Tibial nerve (tissue), 4 donors: ENCODE results near the gene TDP2. TPM values are rescaled to one million over a fixed set of nuclear protein-coding genes. Genes with fewer than 3 reads are reported as not detected.

Experiments
- DNase-seq, 2 donors: peaks; one replicate each; pipeline ENCODE4 v3.0.0-alpha.2; 2019; ENCODE audit warnings: low spot score in 2 of 2
- H3K27ac ChIP-seq, 4 donors: fragments of 200-600 bp; sonication (generic) in 3 of 4; one replicate each; pipeline ENCODE4 v1.5.1; 2017 to 2019; ENCODE audit warnings: mild to moderate bottlenecking in 1 of 4
- H3K27me3 ChIP-seq, 2 donors: fragments of 200-600 bp; sonication (generic) in 1 of 2; one replicate each; pipeline versions ENCODE4 v1.5.1 to v1.6.0; 2017 to 2019
- H3K36me3 ChIP-seq, 3 donors: fragments of 200-600 bp; sonication (generic); one replicate each; pipeline ENCODE4 v1.5.1; 2018 to 2019
- H3K4me1 ChIP-seq, 4 donors: fragments of 200-600 bp; sonication (generic) in 3 of 4; one replicate each; pipeline ENCODE4 v1.5.1; 2017 to 2019
- H3K4me3 ChIP-seq, 4 donors: fragments of 200-600 bp; sonication (generic) in 3 of 4; one replicate each; pipeline ENCODE4 v1.5.1; 2017 to 2019; ENCODE audit warnings: mild to moderate bottlenecking in 1 of 4, moderate library complexity in 1 of 4
- H3K9me3 ChIP-seq, 4 donors: fragments of 200-600 bp; sonication (generic) in 3 of 4; one replicate each; pipeline ENCODE4 v1.5.1; 2017 to 2019
- EP300 ChIP-seq, 2 donors: sonication (generic); formaldehyde crosslinking; IDR thresholded peaks; one replicate each; pipeline ENCODE4 v1.6.1; 2017; ENCODE audit warnings: antibody characterized with exemption in 2 of 2, mild to moderate bottlenecking in 1 of 2
- POLR2A ChIP-seq, 2 donors: fragments of 450-650 bp; IDR thresholded peaks; one replicate each; pipeline ENCODE4 v1.6.1; 2017; ENCODE audit warnings: antibody characterized with exemption in 2 of 2, mild to moderate bottlenecking in 2 of 2, moderate library complexity in 2 of 2
- WGBS, 2 donors: methylation state at CpG; one replicate each; pipeline ENCODE4 v1.1.5; 2018; 5-methylcytosine and 5-hydroxymethylcytosine counted together
- total RNA-seq, 4 donors: library from RNA; depleted of rRNA; stranded (reverse); fragments of >200 nt; gene quantifications; one replicate each; pipeline ENCODE4 v1.1.0, GENCODE V29; 2016
- TF ChIP-seq, protein P1 (sequence below), 5 experiments: fragments of 200-600 bp in 3 of 5; fragments of 450-650 bp in 2 of 5; sonication (generic) in 3 of 5; IDR thresholded peaks; one replicate each; pipeline ENCODE4 v1.5.1; 2016 to 2019; ENCODE audit warnings: antibody characterized with exemption in 5 of 5, mild to moderate bottlenecking in 3 of 5, moderate library complexity in 2 of 5

The TDP2 gene
- total RNA-seq, 4 donors from 2014 or later: 24.9 to 32.0 (median 31.3) TPM

DNA sequence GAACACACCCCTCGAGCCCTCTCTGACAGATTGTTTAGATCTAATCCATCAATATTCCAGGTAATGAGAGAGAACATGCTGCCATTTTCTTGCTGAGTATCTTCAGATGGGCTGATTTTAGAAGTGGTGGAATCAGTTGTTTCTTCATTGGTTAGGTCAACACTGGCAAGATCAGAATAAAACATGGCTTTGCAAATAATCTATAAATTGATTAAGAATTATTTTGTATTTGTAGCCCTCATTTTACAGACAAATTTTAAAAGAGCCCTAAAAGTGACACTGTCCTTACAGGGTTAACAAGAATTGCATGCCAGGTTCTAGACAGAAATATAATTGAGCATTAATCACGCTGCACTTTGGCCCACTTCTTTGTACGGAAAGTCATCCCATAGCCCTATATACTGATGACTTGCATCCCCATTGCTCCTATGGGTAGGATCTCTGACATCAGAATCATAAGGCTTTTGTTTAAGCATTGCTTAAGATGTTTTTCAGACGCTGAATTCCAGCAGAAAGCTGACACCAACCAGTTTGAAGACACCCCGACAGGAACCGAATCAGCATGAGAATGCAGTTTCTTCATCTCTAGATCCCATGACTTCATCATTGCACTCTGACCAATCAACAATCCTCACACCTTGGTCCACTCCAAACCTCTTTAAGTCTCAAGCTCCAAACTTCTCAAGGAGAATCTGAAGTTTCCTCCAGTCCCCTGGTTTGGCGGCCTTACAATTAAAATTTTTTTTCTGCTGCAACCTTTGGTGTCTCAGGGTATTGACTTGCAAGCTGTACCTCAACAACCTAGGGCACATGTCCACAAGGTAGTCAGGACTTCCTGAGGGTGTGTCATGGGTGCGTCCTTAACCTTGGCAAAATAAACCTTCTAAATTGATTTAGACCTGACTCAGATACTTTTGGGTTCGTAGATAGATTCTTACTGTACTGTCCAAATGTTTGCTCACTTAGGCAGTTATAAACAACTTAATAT is 7.8 kb downstream of the TDP2 start:
- H3K4me1 ChIP-seq: peaks cover 0 to 23% (median 3%) of the 10 kb centered on the region in 4 donors
- no peak for TF ChIP-seq POLR2A (IDR thresholded peaks at IDR 0.05)
- TF ChIP-seq, protein P1, sequence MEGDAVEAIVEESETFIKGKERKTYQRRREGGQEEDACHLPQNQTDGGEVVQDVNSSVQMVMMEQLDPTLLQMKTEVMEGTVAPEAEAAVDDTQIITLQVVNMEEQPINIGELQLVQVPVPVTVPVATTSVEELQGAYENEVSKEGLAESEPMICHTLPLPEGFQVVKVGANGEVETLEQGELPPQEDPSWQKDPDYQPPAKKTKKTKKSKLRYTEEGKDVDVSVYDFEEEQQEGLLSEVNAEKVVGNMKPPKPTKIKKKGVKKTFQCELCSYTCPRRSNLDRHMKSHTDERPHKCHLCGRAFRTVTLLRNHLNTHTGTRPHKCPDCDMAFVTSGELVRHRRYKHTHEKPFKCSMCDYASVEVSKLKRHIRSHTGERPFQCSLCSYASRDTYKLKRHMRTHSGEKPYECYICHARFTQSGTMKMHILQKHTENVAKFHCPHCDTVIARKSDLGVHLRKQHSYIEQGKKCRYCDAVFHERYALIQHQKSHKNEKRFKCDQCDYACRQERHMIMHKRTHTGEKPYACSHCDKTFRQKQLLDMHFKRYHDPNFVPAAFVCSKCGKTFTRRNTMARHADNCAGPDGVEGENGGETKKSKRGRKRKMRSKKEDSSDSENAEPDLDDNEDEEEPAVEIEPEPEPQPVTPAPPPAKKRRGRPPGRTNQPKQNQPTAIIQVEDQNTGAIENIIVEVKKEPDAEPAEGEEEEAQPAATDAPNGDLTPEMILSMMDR (IDR thresholded peaks at IDR 0.05): no peak
- no peak for TF ChIP-seq EP300 (IDR thresholded peaks at IDR 0.05)
- no peak overlapping the region for H3K4me3 ChIP-seq
- WGBS, 2 donors: 63 to 64% methylated on average over 9 of the region's 9 CpGs
- DNase-seq: no peak
- H3K9me3 ChIP-seq: no peaks in the 10 kb centered on the region
- no peaks in the 10 kb centered on the region for H3K27me3 ChIP-seq
- peaks cover 0 to 36% (median 0%) of the 10 kb centered on the region in 3 donors for H3K36me3 ChIP-seq
- H3K27ac ChIP-seq: peak overlapping the region in 1 of 4 donors; percentile 15

DNA sequence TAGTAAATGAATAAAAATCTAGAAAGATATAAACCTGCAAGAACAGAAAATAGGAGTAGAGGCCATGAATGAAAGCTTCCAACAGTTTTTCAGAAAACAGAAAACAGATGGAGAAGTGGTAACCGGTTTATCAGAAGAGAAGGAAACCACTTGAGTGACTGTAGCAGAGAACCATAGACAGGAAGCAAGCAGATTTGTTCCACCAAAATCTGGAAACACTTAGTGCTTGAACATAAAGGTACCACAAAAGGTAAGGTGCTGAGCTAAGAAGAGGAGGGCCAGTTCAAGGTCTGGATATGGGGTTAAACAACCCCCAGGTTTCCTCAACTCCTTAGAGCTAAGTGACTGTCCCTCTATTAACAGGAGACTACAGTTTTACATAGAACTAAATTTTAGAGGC is 11.5 kb downstream of the TDP2 start:
- TF ChIP-seq, protein P1 (IDR thresholded peaks at IDR 0.05): no peak
- TF ChIP-seq POLR2A (IDR thresholded peaks at IDR 0.05): no peak
- TF ChIP-seq EP300 (IDR thresholded peaks at IDR 0.05): no peak
- H3K27ac ChIP-seq: no peak overlapping the region
- H3K36me3 ChIP-seq: peaks cover 6 to 51% (median 7%) of the 10 kb centered on the region in 3 donors
- 66 to 67% methylated on average over 1 of the region's 1 CpG for WGBS, 2 donors
- DNase-seq: no peak
- H3K4me3 ChIP-seq: no peak overlapping the region
- no peaks in the 10 kb centered on the region for H3K27me3 ChIP-seq
- no peaks in the 10 kb centered on the region for H3K9me3 ChIP-seq
- peaks cover 0 to 15% (median 2%) of the 10 kb centered on the region in 4 donors for H3K4me1 ChIP-seq

DNA sequence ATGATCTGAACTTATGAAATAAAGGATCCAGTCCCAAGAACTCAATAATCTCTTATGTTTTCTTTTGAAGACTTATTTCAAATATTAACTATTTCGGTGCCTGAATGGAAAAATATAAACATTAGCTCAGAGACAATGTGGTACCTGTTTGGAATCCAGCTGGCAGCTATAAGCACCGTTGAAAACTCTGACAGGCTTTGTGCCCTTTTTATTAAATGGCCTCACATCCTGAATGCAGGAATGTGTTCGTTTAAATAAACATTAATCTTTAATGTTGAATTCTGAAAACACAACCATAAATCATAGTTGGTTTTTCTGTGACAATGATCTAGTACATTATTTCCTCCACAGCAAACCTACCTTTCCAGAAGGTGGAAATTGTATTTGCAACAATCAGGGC is 16.3 kb downstream of the TDP2 start:
- Histone ChIP-seq H3K27ac (no peak overlapping the region), H3K4me1 (peaks cover 0 to 11% (median 2%) of the 10 kb centered on the region in 4 donors), H3K36me3 (peaks cover 6 to 58% (median 7%) of the 10 kb centered on the region in 3 donors), H3K4me3 (no peak overlapping the region), H3K27me3 (no peaks in the 10 kb centered on the region), H3K9me3 (no peaks in the 10 kb centered on the region)
- no peak for DNase-seq
- WGBS, 2 donors: 53 to 55% methylated on average over 3 of the region's 3 CpGs
- TF ChIP-seq, protein P1 (IDR thresholded peaks at IDR 0.05): no peak
- TF ChIP-seq EP300 (IDR thresholded peaks at IDR 0.05) (no peak), POLR2A (IDR thresholded peaks at IDR 0.05) (no peak)

DNA sequence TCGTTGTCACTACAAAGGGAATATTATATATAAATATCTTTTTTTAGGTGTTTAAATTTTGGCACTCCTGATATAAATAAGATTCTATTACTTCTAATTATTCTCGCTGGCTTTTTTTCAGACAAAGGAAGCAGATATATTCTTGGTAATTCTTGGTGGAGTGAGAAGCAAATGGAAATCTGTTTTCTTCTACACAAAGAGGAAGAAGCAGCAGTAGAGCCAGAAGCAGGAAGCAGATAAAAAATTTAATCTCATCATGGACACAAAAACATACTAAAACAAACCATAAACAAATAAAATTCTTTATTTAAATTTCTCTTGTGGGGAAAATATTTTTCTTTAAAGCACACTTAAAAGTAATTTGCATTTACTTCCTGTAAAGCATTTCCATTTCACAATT is 17.0 kb downstream of the TDP2 start:
- Histone ChIP-seq H3K27ac (no peak overlapping the region), H3K4me3 (no peak overlapping the region), H3K4me1 (peaks cover 0 to 11% (median 2%) of the 10 kb centered on the region in 4 donors), H3K36me3 (peaks cover 6 to 52% (median 7%) of the 10 kb centered on the region in 3 donors), H3K9me3 (no peaks in the 10 kb centered on the region), H3K27me3 (peaks cover 0 to 1% of the 10 kb centered on the region in 2 donors)
- WGBS, 2 donors: 88% methylated on average over 2 of the region's 2 CpGs
- no peak for DNase-seq
- no peak for TF ChIP-seq EP300 (IDR thresholded peaks at IDR 0.05)

DNA sequence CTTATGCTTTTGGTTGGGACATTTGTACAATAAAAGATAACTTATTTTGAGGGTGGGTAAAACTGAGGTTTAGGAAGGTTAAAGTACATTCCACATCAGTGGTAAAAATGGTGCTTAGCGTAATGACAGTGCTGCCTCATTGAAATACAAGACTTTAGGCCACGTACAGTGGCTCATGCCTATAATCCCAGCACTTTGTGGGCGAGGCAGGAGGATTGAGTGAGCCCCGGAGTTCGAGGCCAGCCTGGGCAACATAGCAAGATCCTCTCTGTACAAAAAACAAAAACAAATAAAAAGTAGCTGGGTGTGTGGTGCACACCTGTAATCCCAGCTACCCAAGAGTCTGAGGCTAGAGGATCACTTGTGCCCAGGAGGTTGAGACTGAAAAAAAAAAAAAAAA is 18.4 kb downstream of the TDP2 start:
- Histone ChIP-seq H3K4me3 (no peak overlapping the region), H3K27ac (no peak overlapping the region), H3K27me3 (peaks cover 0 to 7% of the 10 kb centered on the region in 2 donors), H3K4me1 (peaks cover 0 to 11% (median 2%) of the 10 kb centered on the region in 4 donors), H3K36me3 (peaks cover 6 to 42% (median 7%) of the 10 kb centered on the region in 3 donors), H3K9me3 (no peaks in the 10 kb centered on the region)
- DNase-seq: no peak
- whole genome bisulfite sequencing, 2 donors: 94% methylated on average over 5 of the region's 5 CpGs
- TF ChIP-seq, protein P1 (IDR thresholded peaks at IDR 0.05): no peak
- TF ChIP-seq EP300 (IDR thresholded peaks at IDR 0.05) (no peak), POLR2A (IDR thresholded peaks at IDR 0.05) (no peak)
